HG03342 (cell line): ENCODE measurements around the gene SRSF1.
A peak's percentile ranks its signal among the peaks of the same experiment; 100 is the strongest.
"Not testable (repeated sequence)": the region's sequence is repeated elsewhere in the genome, so short reads cannot be mapped to it uniquely, and the experiment has no call there.

Experiments used
- ATAC-seq: cut with Tn5 transposase; IDR thresholded peaks from one replicate; pipeline ENCODE4 v1.9.1; 2021; ENCODE audit warnings: mild to moderate bottlenecking, moderate library complexity; ENCODE audit not compliant: unreplicated experiment

The SRSF1 gene

DNA sequence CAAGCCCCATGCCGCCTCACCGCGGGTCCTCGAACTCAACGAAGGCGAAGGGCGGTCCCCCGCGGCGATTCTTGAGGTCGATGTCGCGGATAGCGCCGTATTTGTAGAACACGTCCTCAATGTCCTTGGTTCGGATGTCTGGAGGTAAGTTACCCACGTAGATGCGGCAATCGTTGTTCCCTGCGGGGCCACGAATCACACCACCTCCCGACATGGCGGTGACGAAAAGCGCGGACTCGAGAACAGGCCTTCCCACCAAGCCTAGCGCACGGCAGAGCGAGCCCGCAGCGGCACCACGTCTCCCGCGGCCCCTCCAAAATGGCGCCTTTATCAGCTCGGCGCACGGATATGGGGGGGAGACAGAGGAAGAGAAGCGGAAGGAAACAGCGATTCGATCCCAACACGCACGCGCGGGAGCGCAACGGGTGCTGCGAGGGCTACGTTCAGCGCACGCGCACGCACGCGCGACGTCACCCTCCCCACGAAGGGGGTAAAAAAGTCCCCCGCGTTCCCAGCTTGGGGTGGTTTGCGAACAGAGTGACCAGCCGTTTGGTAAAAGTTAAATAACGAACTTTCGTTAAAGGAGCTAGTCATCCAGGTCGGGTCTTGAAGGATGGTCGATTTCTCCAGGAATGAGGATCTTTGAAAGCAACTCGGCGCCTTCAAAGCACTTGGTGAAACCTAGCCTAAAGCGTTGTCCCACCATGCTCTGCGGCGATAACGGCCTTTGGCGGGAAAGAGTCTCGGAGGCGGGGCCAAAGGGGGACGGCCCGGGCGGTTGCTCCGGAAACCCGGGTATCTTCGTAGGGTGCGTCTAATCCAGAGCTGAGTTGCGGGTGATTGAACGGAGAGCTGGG, at the start of gene SRSF1:
Gene SRSF1, minus strand, starts transcription at position 323 of the 857 bp plus-strand sequence. Its CDS starts 109 bp downstream, at position 214.
- peak; percentile 84 for ATAC-seq

DNA sequence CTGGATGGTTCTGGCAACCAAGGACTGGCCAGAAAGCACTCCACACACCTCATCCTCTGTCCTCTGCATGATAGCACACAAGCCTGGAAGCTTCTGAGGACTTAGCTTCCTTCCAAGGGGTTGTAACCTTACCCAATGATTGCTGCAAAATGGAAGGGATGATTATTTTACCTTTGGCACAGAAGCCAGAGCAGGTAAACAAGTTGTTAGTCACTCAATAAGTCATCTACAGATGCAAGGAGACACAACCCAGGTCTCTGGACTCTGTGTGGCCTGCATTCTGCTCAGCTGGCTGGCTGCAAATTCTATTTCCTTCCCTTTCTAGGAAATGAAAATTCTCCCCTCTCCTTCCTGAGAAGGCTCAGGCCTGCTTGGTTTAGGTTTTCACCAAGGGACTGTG, 49.4 kb upstream of the SRSF1 start:
- no peak for ATAC-seq

DNA sequence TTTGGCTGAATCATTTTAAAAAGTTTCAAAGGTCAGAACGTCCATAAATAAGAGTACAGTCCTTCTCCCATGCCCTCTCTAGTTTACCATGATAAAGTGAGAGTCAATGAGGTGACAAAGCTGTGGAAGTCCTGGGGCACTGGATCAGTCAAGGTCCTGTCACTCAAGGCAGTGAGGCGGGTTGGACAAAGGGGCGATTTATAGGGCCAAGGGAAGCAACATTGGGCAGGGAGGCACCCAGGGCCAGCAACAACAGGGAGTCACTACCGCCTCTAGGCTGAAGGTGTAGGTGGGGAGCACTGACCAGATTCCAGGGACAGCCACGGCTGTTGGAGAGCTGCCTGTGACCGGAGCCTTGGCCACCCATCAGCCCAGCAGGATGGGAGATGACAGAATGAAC, 47.6 kb upstream of the SRSF1 start:
- ATAC-seq, result no peak

DNA sequence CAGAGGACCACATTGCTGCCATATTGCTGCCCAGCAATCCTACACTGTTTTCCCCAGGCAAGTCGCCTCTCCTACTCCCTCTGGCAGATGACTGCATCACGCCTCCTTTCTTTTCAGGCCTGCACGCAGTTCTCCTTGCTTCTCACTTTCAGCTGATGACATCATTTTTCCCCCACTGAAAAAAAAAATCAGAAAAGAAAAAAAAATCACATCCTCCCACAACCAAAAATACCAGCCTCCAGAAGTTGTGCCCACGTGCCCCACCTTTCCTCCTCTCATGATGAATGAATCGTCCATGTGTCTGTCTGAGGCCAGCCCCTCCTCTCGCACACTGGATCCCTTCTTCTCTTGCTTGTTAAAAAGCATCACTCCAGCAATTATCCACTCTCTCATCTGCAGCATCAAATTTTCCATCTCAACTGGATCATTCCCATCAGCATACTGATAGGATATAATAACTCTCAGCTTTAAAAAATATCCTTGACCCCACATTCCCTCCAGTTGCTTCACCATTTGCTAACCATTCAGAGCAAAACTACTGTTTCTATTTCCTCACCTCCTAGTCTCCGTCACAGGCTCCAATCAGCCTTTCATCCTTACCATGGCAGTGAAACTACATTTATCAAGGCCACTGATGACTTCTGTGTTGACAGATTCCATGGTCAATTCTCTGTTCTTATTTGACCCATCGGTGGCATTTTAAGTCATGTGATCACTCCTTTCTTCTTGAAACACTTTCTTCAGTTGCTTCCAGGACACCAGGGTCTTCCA, 46.1 kb upstream of the SRSF1 start:
- ATAC-seq, result no peak

DNA sequence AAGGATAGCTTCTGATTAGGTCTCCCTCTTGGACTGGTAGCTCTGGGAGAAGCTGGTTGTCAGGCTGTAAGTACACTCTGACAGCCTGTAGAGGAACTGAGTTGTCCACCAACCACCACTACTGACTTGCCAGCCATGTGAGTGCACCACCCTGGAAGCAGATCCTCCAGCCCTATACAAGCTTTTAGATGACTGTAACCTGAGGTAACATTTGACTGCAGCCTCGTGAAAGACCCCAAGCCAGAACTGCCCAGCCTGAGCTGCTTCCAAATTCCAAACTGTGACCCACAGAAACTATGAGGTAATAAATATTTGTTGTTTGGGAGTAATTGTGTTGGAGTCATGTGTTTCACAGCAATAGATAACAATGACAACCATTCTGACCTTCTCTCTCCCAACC, 45.4 kb upstream of the SRSF1 start:
- ATAC-seq, result no peak

DNA sequence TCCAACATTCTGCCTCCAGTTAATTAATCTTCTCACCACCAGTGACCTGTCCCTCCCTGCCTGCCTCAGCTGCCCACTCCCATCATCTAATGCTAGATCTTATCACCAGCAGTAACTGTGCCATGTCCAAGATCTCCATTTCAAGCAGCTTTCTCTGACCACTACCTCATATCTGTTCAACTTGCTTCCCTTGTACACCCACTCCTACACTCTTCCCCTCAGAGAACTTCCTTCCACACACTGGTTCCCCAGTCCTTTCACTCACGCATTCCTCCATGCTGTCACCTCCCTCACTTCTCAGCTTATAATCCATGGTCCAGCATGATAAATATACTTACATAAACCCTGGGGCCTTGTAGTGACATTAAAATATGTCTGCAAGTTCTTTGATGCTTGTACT, 44.4 kb upstream of the SRSF1 start:
- no peak for ATAC-seq

GRCh38 chr17:58050966-58051365, 43.9 kb upstream of the SRSF1 start:
- ATAC-seq, result no peak

DNA sequence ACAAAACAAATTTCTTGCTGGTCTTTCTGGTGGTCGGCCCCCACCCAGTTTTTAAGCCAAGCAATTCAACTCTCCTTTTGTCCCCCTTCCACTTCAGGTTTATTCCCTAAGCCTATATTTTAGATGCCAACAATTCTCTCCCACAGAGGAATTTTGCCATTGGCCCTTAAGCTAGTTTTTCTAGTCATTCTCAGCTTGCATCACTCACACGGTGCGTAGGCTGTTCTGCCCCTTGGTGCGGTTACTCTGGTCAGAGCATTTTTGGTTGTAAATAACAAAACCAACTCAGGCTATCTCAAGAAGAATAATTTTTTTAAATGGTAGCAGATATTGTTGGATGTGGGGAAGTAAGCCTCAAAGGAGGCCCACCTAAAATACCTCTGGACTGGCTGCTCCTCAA, 42.5 kb upstream of the SRSF1 start:
- ATAC-seq, result no peak

- no peak for ATAC-seq
These were observed 40.5 kb upstream of the SRSF1 start for GRCh38 chr17:58047376-58048150.

DNA sequence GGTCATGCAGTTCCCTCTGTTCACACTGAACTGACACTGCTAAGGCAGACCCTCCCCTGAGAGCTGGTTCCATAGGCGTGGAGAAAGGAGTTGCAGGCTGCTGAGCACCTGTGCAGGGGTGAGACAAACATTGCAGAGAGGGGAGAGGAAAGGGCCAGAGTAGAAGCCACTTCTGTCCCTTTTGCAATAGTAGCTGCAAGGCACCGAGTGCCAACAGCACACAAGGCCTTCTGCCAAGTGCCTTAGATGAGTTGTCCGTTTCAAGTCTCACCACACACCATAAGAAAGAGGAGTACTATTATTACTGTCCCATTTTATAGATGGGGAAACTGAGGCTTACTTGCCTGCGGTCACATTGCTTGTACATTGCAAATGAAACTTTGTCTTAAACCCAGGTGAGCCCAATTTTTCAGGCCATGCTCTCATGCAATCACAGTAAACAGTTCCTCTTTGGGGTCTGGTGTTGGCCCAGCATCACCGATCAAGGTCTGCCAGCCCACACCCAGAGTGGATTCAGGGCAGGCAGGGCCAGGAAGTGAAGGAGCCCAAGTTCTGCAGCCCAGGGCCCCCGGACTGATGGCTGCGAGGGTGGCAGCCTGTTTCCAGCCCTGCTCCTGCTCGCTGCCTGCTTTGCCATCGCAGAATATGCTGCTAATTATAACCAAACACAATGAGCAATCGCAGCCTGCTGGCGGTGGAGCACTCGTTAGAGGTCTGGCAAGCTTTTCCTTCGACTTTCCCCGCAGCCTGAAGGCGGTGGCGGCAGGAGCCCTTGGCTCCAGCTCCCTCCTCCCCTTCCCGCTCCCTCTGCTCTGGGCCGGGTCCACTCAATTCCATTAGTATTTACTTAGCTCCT, 39.4 kb upstream of the SRSF1 start:
- no peak for ATAC-seq

DNA sequence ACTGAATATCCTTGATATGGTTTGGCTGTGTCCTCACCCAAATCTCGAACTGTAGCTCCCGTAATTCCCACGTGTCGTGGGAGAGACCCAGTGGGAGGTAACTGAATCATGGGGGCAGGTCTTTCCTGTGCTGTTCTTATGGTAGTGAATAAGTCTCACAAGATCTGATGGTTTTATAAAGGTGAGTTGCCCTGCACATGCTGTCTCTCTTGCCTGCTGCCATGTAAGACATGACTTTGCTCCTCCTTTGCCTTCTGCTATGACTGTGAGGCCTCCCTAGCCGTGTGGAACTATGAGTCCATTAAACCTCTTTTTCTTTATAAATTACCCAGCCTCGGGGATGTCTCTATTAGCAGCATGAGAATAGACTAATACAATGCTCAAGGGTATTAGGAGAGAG, 37.2 kb upstream of the SRSF1 start:
- not testable (repeated sequence) for ATAC-seq

DNA sequence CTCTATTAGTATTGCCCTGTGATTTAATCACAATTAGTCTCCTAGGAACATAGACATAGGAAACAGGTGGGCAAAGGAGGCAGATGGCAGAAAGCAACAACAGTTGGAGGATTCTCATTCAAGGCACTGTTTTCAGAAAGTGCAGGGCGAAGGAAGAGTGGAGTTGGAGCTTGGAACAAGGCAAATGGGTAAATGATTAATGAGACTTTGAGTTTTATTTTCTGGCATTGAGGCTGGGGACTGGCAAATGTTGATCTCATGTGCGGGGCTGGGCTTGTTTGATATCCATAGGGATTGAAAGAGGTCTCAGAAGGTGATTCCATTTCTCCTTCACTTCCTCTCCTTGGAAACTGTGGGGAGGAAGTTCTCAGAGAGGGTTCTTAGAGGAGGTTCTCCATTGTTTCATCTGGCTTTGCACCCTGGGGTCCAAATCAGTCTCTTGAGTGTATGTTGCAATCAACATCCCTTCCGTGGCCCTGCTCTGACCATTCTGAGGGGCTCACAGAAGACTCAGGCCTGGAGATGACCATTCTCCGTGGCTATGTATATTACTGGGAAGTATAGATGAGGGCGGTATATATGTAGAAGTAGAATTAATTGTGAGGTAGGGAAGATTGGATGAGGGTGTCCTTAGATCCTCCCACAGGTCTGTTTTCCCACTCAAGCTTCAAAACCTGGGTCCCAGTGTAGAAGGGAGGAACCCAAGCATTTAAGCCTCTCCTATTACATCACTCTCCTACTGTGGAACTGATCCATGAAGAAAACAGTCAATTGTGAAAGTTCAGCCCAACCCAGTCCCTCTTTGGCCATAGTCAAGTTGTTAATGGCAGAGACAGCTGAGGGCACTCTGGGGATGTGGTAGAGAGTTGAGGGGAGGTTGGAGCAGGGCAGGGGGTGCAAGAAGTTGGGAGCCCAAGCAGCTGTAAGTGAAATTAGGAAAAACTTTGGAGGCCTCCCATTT, 36.5 kb upstream of the SRSF1 start:
- ATAC-seq, result no peak

GRCh38 chr17:58041161-58041560, 34.1 kb upstream of the SRSF1 start:
- ATAC-seq, result no peak

DNA sequence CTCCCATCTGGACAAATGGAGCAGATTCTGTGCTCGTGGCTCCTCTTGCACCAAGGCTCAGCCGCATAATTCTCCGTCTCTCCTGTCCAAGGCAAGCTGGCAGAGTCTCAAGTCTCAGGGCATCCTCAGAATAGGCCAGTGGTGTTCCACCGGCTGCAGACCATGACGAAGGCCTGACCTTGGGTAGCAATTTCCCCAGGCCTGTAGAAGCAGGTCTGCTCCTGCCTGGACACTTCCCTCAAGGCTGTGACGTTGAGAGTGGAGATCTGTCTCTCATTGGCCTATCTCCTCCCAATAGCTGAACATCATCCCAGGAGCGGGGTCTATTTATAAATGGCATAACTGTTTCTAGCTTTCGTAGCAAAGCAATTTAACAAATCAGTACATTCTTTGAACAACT, 33.3 kb upstream of the SRSF1 start:
- no peak for ATAC-seq

DNA sequence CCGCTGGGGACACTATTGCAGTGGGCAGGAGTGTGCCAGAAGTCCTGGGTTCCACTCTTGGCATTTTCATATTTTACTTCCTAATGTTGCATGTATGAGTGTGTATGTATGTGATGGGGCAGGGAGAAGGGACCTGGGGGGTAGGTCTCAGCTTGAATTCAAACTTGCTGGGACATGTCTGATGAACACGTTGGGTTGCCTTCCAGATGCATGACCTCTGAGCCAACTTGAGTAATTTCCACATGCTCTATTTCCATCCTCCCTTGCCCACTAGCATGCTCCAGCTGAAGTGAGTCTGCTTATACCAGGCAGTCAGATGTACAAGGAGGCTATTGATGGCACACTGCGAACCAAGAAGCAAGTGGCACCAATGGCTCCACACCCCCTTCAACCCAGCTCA, 32.9 kb upstream of the SRSF1 start:
- no peak for ATAC-seq

GRCh38 chr17:58032691-58033415, 25.8 kb upstream of the SRSF1 start:
- no peak for ATAC-seq

DNA sequence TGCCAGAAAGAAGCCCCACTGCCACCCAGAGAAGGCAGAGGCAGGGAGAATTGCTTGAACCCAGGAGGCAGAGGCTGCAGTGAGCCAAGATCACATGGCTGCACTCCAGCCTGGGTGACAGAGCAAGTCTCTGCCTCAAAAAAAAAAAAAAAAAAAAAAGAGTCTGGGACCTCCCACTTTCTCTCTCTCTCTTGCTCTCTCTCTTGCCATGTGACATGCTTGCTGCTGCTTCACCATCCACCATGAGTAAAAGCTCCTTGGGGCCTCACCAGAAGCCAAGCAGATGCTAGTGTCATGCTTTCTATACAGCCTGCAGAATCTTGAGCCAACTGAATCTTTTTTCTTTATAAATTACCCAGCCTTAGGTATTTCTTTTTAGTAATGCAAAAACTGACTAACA, 21.5 kb upstream of the SRSF1 start:
- ATAC-seq, result no peak

- ATAC-seq, result no peak
These were observed 13.4 kb upstream of the SRSF1 start for GRCh38 chr17:58020401-58020800.

- ATAC-seq, result no peak
These were observed 12.5 kb upstream of the SRSF1 start for GRCh38 chr17:58019521-58019920.
